Measurements from ENCODE around the gene ARHGEF1.

ARHGEF1 gene

GRCh38 chr19:41892173-41892902, 9.4 kb downstream of the ARHGEF1 start:
- TF ChIP-seq, protein P1, sequence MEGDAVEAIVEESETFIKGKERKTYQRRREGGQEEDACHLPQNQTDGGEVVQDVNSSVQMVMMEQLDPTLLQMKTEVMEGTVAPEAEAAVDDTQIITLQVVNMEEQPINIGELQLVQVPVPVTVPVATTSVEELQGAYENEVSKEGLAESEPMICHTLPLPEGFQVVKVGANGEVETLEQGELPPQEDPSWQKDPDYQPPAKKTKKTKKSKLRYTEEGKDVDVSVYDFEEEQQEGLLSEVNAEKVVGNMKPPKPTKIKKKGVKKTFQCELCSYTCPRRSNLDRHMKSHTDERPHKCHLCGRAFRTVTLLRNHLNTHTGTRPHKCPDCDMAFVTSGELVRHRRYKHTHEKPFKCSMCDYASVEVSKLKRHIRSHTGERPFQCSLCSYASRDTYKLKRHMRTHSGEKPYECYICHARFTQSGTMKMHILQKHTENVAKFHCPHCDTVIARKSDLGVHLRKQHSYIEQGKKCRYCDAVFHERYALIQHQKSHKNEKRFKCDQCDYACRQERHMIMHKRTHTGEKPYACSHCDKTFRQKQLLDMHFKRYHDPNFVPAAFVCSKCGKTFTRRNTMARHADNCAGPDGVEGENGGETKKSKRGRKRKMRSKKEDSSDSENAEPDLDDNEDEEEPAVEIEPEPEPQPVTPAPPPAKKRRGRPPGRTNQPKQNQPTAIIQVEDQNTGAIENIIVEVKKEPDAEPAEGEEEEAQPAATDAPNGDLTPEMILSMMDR (IDR thresholded peaks at IDR 0.05; ENCODE audit: low read depth, low read length, missing control alignments) = no peak
- H3K4me3 ChIP-seq (replicated peaks; ENCODE audit: low read depth, low read length) = no peak overlapping the region
- DNase-seq (ENCODE audit: extremely low read depth, low read depth) = no peak

DNA sequence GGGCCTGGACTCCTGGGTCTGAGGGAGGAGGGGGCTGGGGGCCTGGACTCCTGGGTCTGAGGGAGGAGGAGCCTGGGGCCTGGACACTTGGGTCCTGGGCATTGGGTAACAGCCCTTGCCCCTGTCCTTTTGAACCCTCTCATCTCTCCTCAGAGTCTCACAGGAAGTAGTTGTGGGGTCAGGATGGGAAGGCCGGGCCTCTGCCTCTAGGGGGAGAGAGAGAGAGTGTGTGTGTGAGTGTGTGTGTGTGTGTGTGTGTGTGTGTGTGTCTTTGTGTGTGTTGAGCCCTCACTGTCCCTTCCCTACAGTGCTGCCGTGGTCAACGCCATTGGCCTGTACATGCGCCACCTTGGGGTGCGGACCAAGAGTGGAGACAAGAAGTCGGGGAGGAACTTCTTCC, 10.9 kb downstream of the ARHGEF1 start:
- TF ChIP-seq, protein P1 (IDR thresholded peaks at IDR 0.05; ENCODE audit: low read depth, low read length, missing control alignments) = peak; percentile 29
- H3K4me3 ChIP-seq (replicated peaks; ENCODE audit: low read depth, low read length) = no peak overlapping the region
- no peak for DNase-seq (ENCODE audit: extremely low read depth, low read depth)

DNA sequence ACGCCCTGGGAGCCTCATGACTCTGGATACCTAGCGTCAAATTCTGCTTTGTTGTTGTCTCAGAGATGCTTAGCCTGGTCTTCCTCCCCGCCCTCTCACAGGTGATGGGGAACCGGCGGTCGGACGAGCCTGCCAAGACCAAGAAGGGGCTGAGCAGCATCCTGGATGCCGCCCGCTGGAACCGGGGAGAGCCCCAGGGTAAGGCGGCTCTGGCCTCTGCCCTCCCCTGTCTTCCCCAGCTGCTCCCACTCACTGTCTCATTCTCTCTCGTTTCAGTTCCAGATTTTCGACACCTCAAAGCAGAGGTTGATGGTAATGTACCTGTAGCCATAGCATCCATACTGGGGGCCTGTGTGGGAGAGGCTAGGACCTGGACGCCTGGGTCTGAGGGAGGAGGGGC, 11.4 kb downstream of the ARHGEF1 start:
- no peak overlapping the region for H3K4me3 ChIP-seq (replicated peaks; ENCODE audit: low read depth, low read length)
- TF ChIP-seq, protein P1 (IDR thresholded peaks at IDR 0.05; ENCODE audit: low read depth, low read length, missing control alignments) = no peak
- no peak for DNase-seq (ENCODE audit: extremely low read depth, low read depth)

DNA sequence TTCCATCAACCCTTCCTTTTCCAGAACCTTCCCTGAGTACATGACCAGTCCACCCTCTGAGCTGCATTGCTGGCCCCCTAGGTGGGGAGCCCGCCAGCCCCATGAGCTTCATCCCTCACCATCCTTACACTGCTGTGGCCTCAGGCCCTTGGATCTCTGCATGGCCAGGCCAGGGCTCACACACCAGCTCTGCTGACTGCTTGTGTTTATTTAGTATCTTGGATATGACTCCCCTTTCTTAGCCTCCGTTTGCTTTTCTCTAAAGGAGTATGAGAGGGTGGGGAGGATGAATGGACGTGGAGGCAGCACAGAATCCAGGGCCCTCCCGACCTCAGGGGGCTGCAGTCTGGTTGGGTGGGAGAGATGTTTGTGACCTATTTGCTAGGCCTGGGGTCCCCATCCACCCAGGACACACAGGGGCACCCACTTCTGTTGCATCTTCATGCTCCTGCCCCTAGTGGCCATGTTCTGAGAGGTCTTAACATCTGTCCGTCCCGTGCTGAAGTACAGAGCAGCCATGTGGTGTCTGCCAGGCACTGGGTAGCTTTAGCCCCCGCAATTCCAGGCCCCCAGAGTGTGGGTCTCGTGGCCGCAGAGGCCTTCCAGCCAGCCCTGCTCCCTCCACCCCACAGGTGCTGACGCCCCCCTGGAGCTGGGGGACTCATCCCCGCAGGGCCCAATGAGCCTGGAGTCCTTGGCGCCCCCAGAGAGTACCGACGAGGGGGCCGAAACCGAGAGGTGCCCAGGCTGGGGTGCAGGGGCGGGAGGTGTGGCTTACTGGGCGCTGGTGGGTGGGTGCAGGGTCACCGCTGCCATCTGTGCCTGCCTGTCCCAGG, 13.0 kb downstream of the ARHGEF1 start:
- H3K4me3 ChIP-seq (replicated peaks; ENCODE audit: low read depth, low read length) = no peak overlapping the region
- DNase-seq (ENCODE audit: extremely low read depth, low read depth) = no peak
- TF ChIP-seq, protein P1 (IDR thresholded peaks at IDR 0.05; ENCODE audit: low read depth, low read length, missing control alignments) = peak; percentile 47

- no peak for DNase-seq (ENCODE audit: extremely low read depth, low read depth)
- TF ChIP-seq, protein P1 (IDR thresholded peaks at IDR 0.05; ENCODE audit: low read depth, low read length, missing control alignments) = no peak
- H3K4me3 ChIP-seq (replicated peaks; ENCODE audit: low read depth, low read length) = no peak overlapping the region
Observed at GRCh38 chr19:41896581-41896942, 13.6 kb downstream of the ARHGEF1 start.

- no peak for DNase-seq (ENCODE audit: extremely low read depth, low read depth)
- H3K4me3 ChIP-seq (replicated peaks; ENCODE audit: low read depth, low read length) = no peak overlapping the region
- TF ChIP-seq, protein P1 (IDR thresholded peaks at IDR 0.05; ENCODE audit: low read depth, low read length, missing control alignments) = no peak
Observed at GRCh38 chr19:41897181-41897580, 14.2 kb downstream of the ARHGEF1 start.
